ENCODE results near the gene PPP2R2C.

Gene PPP2R2C

GRCh38 chr4:6516281-6516680, 43.9 kb upstream of the PPP2R2C start:
- H3K4me3 ChIP-seq (ENCODE audit: low read depth, low read length): no peak overlapping the region
- TF ChIP-seq MAX (IDR thresholded peaks at IDR 0.05; ENCODE audit: low read depth, low read length) (no peak), MYC (IDR thresholded peaks at IDR 0.05; ENCODE audit: low read depth, low read length) (no peak), CTCF (IDR thresholded peaks at IDR 0.05; ENCODE audit: low read depth, low read length) (no peak), POLR2A (IDR thresholded peaks at IDR 0.05; ENCODE audit: extremely low read depth, insufficient read length) (no peak)
- no peak for DNase-seq (ENCODE audit: low read depth)

- TF ChIP-seq MYC (IDR thresholded peaks at IDR 0.05; ENCODE audit: low read depth, low read length): no peak
- DNase-seq (ENCODE audit: low read depth): no peak
- H3K4me3 ChIP-seq (ENCODE audit: low read depth, low read length): no peak overlapping the region
Observed at GRCh38 chr4:6513678-6514077, 41.3 kb upstream of the PPP2R2C start.

- TF ChIP-seq MYC (IDR thresholded peaks at IDR 0.05; ENCODE audit: low read depth, low read length) (no peak), MAX (IDR thresholded peaks at IDR 0.05; ENCODE audit: low read depth, low read length) (no peak), POLR2A (IDR thresholded peaks at IDR 0.05; ENCODE audit: extremely low read depth, insufficient read length) (no peak), CTCF (IDR thresholded peaks at IDR 0.05; ENCODE audit: low read depth, low read length) (no peak)
- no peak overlapping the region for H3K4me3 ChIP-seq (ENCODE audit: low read depth, low read length)
- no peak for DNase-seq (ENCODE audit: low read depth)
Observed at GRCh38 chr4:6509587-6509986, 37.2 kb upstream of the PPP2R2C start.

GRCh38 chr4:6507345-6507744, 34.9 kb upstream of the PPP2R2C start:
- no peak for TF ChIP-seq MAX (IDR thresholded peaks at IDR 0.05; ENCODE audit: low read depth, low read length)
- TF ChIP-seq CTCF (IDR thresholded peaks at IDR 0.05; ENCODE audit: low read depth, low read length): no peak
- TF ChIP-seq MYC (IDR thresholded peaks at IDR 0.05; ENCODE audit: low read depth, low read length): no peak
- no peak for TF ChIP-seq POLR2A (IDR thresholded peaks at IDR 0.05; ENCODE audit: extremely low read depth, insufficient read length)
- DNase-seq (ENCODE audit: low read depth): no peak
- no peak overlapping the region for H3K4me3 ChIP-seq (ENCODE audit: low read depth, low read length)

- H3K4me3 ChIP-seq (ENCODE audit: low read depth, low read length): no peak overlapping the region
- TF ChIP-seq POLR2A (IDR thresholded peaks at IDR 0.05; ENCODE audit: extremely low read depth, insufficient read length) (no peak), MAX (IDR thresholded peaks at IDR 0.05; ENCODE audit: low read depth, low read length) (no peak), MYC (IDR thresholded peaks at IDR 0.05; ENCODE audit: low read depth, low read length) (no peak), CTCF (IDR thresholded peaks at IDR 0.05; ENCODE audit: low read depth, low read length) (no peak)
- no peak for DNase-seq (ENCODE audit: low read depth)
Observed at GRCh38 chr4:6506616-6507140, 34.3 kb upstream of the PPP2R2C start.

- TF ChIP-seq MYC (IDR thresholded peaks at IDR 0.05; ENCODE audit: low read depth, low read length) (no peak), CTCF (IDR thresholded peaks at IDR 0.05; ENCODE audit: low read depth, low read length) (no peak), POLR2A (IDR thresholded peaks at IDR 0.05; ENCODE audit: extremely low read depth, insufficient read length) (no peak), MAX (IDR thresholded peaks at IDR 0.05; ENCODE audit: low read depth, low read length) (no peak)
- no peak overlapping the region for H3K4me3 ChIP-seq (ENCODE audit: low read depth, low read length)
- no peak for DNase-seq (ENCODE audit: low read depth)
Observed at GRCh38 chr4:6504900-6505496, 32.6 kb upstream of the PPP2R2C start.

Data from NB4 (cell line).